ENCODE results near the gene DYNC1I2.

- TF ChIP-seq EZH2 (IDR thresholded peaks at IDR 0.05; ENCODE audit: insufficient read depth, poor library complexity, severe bottlenecking) (no peak), EZH2phosphoT487 (IDR thresholded peaks at IDR 0.05; ENCODE audit: insufficient read depth, low read depth) (no peak)
Observed at GRCh38 chr2:171792886-171793580, 105.8 kb downstream of the DYNC1I2 start.

All from GM23248 (cell line).